Psoas muscle (tissue), 8 donors: ENCODE measurements around the gene SMIM44. TPM values are rescaled to one million over a fixed set of nuclear protein-coding genes. Genes with fewer than 3 reads are reported as not detected.

ENCODE experiments used
- ATAC-seq, 4 donors: fragments of 200-7000 bp; cut with Tn5 transposase; one replicate each; pipeline ENCODE4 v1.9.1; 2020; ENCODE audit warnings: moderate library complexity in 3 of 4, mild to moderate bottlenecking in 2 of 4
- DNase-seq, 2 donors: peaks; one replicate each; pipeline ENCODE4 v3.0.0-alpha.2; 2020
- H3K27ac ChIP-seq: fragments of 200-600 bp; one replicate; pipeline ENCODE4 v1.8.0; 2022
- H3K27me3 ChIP-seq, 3 donors: fragments of 200-600 bp in 1 of 3; one replicate each; pipeline versions ENCODE4 v1.6.1 to v1.8.0; 2013 to 2022; ENCODE audit warnings: low read length in 2 of 3, mild to moderate bottlenecking in 2 of 3, moderate library complexity in 1 of 3; ENCODE audit not compliant: insufficient read depth in 3 of 3
- H3K36me3 ChIP-seq, 2 donors: fragments of 200-600 bp in 1 of 2; one replicate each; pipeline versions ENCODE4 v1.6.1 to v1.8.0; 2013 to 2022; ENCODE audit warnings: low read depth in 1 of 2, mild to moderate bottlenecking in 1 of 2, moderate library complexity in 1 of 2; ENCODE audit not compliant: insufficient read depth in 1 of 2
- H3K4me1 ChIP-seq: fragments of 200-600 bp; one replicate; pipeline ENCODE4 v1.8.0; 2022
- H3K4me3 ChIP-seq: fragments of 200-600 bp; one replicate; pipeline ENCODE4 v1.8.0; 2022; ENCODE audit warnings: mild to moderate bottlenecking
- H3K9me3 ChIP-seq: fragments of 200-600 bp; one replicate; pipeline ENCODE4 v1.8.0; 2022
- CTCF ChIP-seq: fragments of 200-600 bp; IDR thresholded peaks from one replicate; pipeline ENCODE4 v1.8.0; 2022; ENCODE audit warnings: antibody characterized with exemption
- WGBS, 3 donors: extraction: QIAGEN DNeasy Blood & Tissue Kit; methylation state at CpG; one replicate each; pipeline versions ENCODE4 v1.1.6 to v1.1.7; 2013; 5-methylcytosine and 5-hydroxymethylcytosine counted together
- intact Hi-C, 2 donors: fragments of 100-400 bp; cut with DNase I; formaldehyde crosslinking; loops; one replicate each; pipeline versions ENCODE4 v1.11.0 to v1.14.2; 2022
- polyA plus RNA-seq, 3 donors: library from polyadenylated mRNA; stranded (reverse); fragments of 200-250 nt; gene quantifications; one replicate each; pipeline ENCODE4 v1.2.3, GENCODE V29; 2013
- total RNA-seq, 4 donors: library from RNA; stranded (reverse); fragmentation: NEBNext Ultra II Directional in 2 of 4; extraction: Animal tissue kit (Norgen Biotek cat#: 25700) in 2 of 4; gene quantifications; one replicate each; pipeline versions ENCODE4 v1.2.1 to v1.2.4, GENCODE V29; 2021 to 2023
- donor health status: healthy with polysubstance abuse.
- donor health status: DM: no; HTN: no; CAD: no; lungs with moderate emphysema.
- donor health status: Bipolar disorder and iron deficiency.
- donor health status: healthy.
- donor health status: DM: yes; HTN: yes; CAD: no.
- donor health status: DM: no; HTN: no; CAD: no.
- donor health status: DM: no; HTN: no; CAD: no.
- donor health status: DM: yes; HTN: yes; CAD: no.

The SMIM44 gene
- total and polyA plus RNA-seq, 7 donors, result not detected

GRCh38 chr19:3501780-3502179 lies 18.5 kb upstream of the SMIM44 start:
- intact Hi-C loops, result no loop called here
- Histone ChIP-seq H3K27ac (no peak overlapping the region), H3K4me3 (no peak overlapping the region), H3K4me1 (peaks cover 22% of the 10 kb centered on the region), H3K9me3 (no peaks in the 10 kb centered on the region), H3K27me3 (no peaks in the 10 kb centered on the region), H3K36me3 (peaks cover 0 to 7% of the 10 kb centered on the region in 2 donors)
- TF ChIP-seq CTCF, result no peak
- 88 to 89% (median 89%) methylated on average over 3 of the region's 3 CpGs for WGBS, 3 donors
- no peak for DNase-seq
- no peak for ATAC-seq

- intact Hi-C loops, result no loop called here
- peaks cover 0 to 19% of the 10 kb centered on the region in 2 donors for H3K36me3 ChIP-seq
- H3K4me3 ChIP-seq, result peak within 1 kb of the TSS; percentile 96
- peaks cover 21% of the 10 kb centered on the region for H3K4me1 ChIP-seq
- 0 to 1% (median 0%) methylated on average over 43 to 52 of the region's 52 CpGs for WGBS, 3 donors
- no peak for TF ChIP-seq CTCF
- DNase-seq (peak; percentile 95 to 98), ATAC-seq (peak; percentile 95 to 98 (median 96))
- no peaks in the 10 kb centered on the region for H3K27me3 ChIP-seq
- no peaks in the 10 kb centered on the region for H3K9me3 ChIP-seq
- H3K27ac ChIP-seq, result peak within 1 kb of the TSS; percentile 95
These were observed 17.3 kb upstream of the SMIM44 start, which contains the start of gene DOHH for GRCh38 chr19:3500429-3501101. TSS of gene DOHH (minus strand) at chr19:3500674. CDS start at chr19:3496814, 3,860 bp downstream.

GRCh38 chr19:3499738-3500428 lies 16.6 kb upstream of the SMIM44 start:
- intact Hi-C loops, result no loop called here
- Histone ChIP-seq H3K9me3 (no peaks in the 10 kb centered on the region), H3K4me1 (peaks cover 14% of the 10 kb centered on the region), H3K4me3 (peak overlapping the region; percentile 96), H3K27ac (peak overlapping the region; percentile 95), H3K27me3 (no peaks in the 10 kb centered on the region), H3K36me3 (peaks cover 0 to 26% of the 10 kb centered on the region in 2 donors)
- DNase-seq, result no peak
- ATAC-seq, result peak; percentile 4 to 17 (median 10)
- WGBS, 3 donors, result 19 to 25% (median 19%) methylated on average over 17 to 18 of the region's 18 CpGs
- no peak for TF ChIP-seq CTCF

GRCh38 chr19:3497757-3498520 lies 14.7 kb upstream of the SMIM44 start:
- TF ChIP-seq CTCF, result no peak
- intact Hi-C loops, result no loop called here
- Histone ChIP-seq H3K4me1 (peaks cover 14% of the 10 kb centered on the region), H3K4me3 (no peak overlapping the region), H3K9me3 (no peaks in the 10 kb centered on the region), H3K27me3 (no peaks in the 10 kb centered on the region), H3K36me3 (peaks cover 0 to 44% of the 10 kb centered on the region in 2 donors), H3K27ac (no peak overlapping the region)
- ATAC-seq (no peak), DNase-seq (no peak)
- 95 to 97% (median 96%) methylated on average over 5 of the region's 5 CpGs for WGBS, 3 donors
